Measurements from ENCODE around the gene CTDP1.
A peak's percentile ranks its signal among the peaks of the same experiment; 100 is the strongest.

The CTDP1 gene

GRCh38 chr18:79640064-79640672 lies 39.4 kb upstream of the CTDP1 start:
- peaks cover 14% of the 10 kb centered on the region for H3K4me1 Mint-ChIP-seq (ENCODE audit: low read depth)
- no peaks in the 10 kb centered on the region for H3K36me3 Mint-ChIP-seq
- peaks cover 5% of the 10 kb centered on the region for H3K27me3 Mint-ChIP-seq
- no peaks in the 10 kb centered on the region for H3K9me3 Mint-ChIP-seq (ENCODE audit: low read depth)
- no peak overlapping the region for H3K4me3 Mint-ChIP-seq
- no peak overlapping the region for H3K27ac Mint-ChIP-seq

GRCh38 chr18:79640875-79641274 lies 38.7 kb upstream of the CTDP1 start:
- H3K36me3 Mint-ChIP-seq: no peaks in the 10 kb centered on the region
- no peaks in the 10 kb centered on the region for H3K9me3 Mint-ChIP-seq (ENCODE audit: low read depth)
- H3K4me3 Mint-ChIP-seq: no peak overlapping the region
- peaks cover 5% of the 10 kb centered on the region for H3K27me3 Mint-ChIP-seq
- no peak overlapping the region for H3K27ac Mint-ChIP-seq
- peaks cover 14% of the 10 kb centered on the region for H3K4me1 Mint-ChIP-seq (ENCODE audit: low read depth)

GRCh38 chr18:79641722-79642497 lies 37.7 kb upstream of the CTDP1 start:
- no peaks in the 10 kb centered on the region for H3K9me3 Mint-ChIP-seq (ENCODE audit: low read depth)
- H3K36me3 Mint-ChIP-seq: no peaks in the 10 kb centered on the region
- H3K27me3 Mint-ChIP-seq: peaks cover 4% of the 10 kb centered on the region
- H3K4me1 Mint-ChIP-seq (ENCODE audit: low read depth): peaks cover 14% of the 10 kb centered on the region
- H3K27ac Mint-ChIP-seq: no peak overlapping the region
- no peak overlapping the region for H3K4me3 Mint-ChIP-seq

GRCh38 chr18:79642626-79643025 lies 37.0 kb upstream of the CTDP1 start:
- Mint-ChIP-seq H3K36me3 (no peaks in the 10 kb centered on the region), H3K9me3 (ENCODE audit: low read depth) (no peaks in the 10 kb centered on the region), H3K4me3 (no peak overlapping the region), H3K4me1 (ENCODE audit: low read depth) (peaks cover 14% of the 10 kb centered on the region), H3K27ac (peak overlapping the region; percentile 28), H3K27me3 (peaks cover 2% of the 10 kb centered on the region)

GRCh38 chr18:79643054-79643984 lies 36.3 kb upstream of the CTDP1 start:
- H3K36me3 Mint-ChIP-seq: no peaks in the 10 kb centered on the region
- H3K9me3 Mint-ChIP-seq (ENCODE audit: low read depth): no peaks in the 10 kb centered on the region
- no peak overlapping the region for H3K4me3 Mint-ChIP-seq
- peaks cover 2% of the 10 kb centered on the region for H3K27me3 Mint-ChIP-seq
- no peak overlapping the region for H3K27ac Mint-ChIP-seq
- peaks cover 14% of the 10 kb centered on the region for H3K4me1 Mint-ChIP-seq (ENCODE audit: low read depth)

- no peak overlapping the region for H3K4me3 Mint-ChIP-seq
- no peaks in the 10 kb centered on the region for H3K36me3 Mint-ChIP-seq
- peaks cover under 1% of the 10 kb centered on the region for H3K27me3 Mint-ChIP-seq
- no peak overlapping the region for H3K27ac Mint-ChIP-seq
- H3K4me1 Mint-ChIP-seq (ENCODE audit: low read depth): peaks cover 14% of the 10 kb centered on the region
- no peaks in the 10 kb centered on the region for H3K9me3 Mint-ChIP-seq (ENCODE audit: low read depth)
Measured at GRCh38 chr18:79644006-79644665, 35.5 kb upstream of the CTDP1 start.

GRCh38 chr18:79644666-79645057 lies 34.9 kb upstream of the CTDP1 start:
- Mint-ChIP-seq H3K4me3 (no peak overlapping the region), H3K36me3 (no peaks in the 10 kb centered on the region), H3K4me1 (ENCODE audit: low read depth) (peaks cover 14% of the 10 kb centered on the region), H3K27ac (peak overlapping the region; percentile 16), H3K27me3 (no peaks in the 10 kb centered on the region), H3K9me3 (ENCODE audit: low read depth) (no peaks in the 10 kb centered on the region)

DNA sequence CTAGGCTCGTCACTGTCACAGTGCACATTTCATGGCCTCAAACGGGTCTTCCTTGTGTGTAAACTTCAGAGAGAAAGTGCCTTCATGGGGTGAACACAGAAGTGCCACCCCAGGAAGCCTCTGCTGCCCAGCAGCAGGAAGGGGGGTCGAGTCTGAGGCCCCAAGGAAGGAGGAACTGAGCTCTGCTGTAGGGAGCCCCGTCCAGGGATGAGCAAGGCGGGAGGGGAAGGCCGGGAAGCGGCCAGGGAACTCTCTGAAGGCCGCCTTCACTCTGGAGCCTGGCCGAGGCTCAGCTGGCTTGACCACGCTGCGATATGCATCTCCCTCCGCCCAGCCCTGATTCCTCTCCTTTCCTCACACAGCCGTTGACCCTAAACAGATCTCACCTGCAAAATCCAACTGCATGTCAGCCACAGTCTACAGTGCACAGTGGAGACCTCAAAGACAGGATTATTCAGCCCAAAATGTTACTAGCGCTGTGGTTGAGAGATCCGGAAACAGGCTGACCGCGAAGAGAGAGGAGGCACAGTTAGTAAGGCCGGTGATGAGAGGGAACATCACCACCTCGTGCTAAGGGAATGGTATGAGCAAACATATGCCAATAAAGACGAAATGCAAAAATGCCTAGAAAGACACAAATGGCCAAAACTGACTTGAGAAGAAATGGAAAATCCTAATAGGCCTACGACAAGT lies 34.2 kb upstream of the CTDP1 start:
- Mint-ChIP-seq H3K9me3 (ENCODE audit: low read depth) (no peaks in the 10 kb centered on the region), H3K4me1 (ENCODE audit: low read depth) (peaks cover 14% of the 10 kb centered on the region)

DNA sequence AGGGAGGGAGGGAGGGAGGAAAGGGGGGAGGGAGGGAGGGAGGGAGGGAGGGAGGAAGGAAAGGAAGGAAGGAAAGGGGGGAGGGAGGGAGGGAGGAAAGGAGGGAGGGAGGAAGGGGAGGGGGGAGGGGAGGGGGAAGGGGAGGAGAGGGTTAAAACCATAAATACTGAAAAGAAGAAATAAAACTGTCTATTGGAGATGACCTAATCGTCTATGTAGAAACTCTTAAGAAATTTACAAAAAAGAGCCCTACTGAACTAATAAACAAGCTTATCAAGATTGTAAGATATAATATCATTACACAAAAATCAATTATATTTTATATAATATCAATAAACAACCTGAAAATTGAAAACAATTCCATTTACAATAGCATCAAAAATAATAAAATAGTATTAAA lies 32.3 kb upstream of the CTDP1 start:
- Mint-ChIP-seq H3K9me3 (ENCODE audit: low read depth) (no peaks in the 10 kb centered on the region), H3K4me1 (ENCODE audit: low read depth) (peaks cover 14% of the 10 kb centered on the region), H3K27ac (no peak overlapping the region), H3K36me3 (no peaks in the 10 kb centered on the region), H3K4me3 (no peak overlapping the region), H3K27me3 (no peaks in the 10 kb centered on the region)

More for the DNA sequence above, 34.2 kb upstream of the CTDP1 start:
- no peaks in the 10 kb centered on the region for H3K36me3 Mint-ChIP-seq
- H3K4me3 Mint-ChIP-seq: no peak overlapping the region
- no peaks in the 10 kb centered on the region for H3K27me3 Mint-ChIP-seq
- H3K27ac Mint-ChIP-seq: no peak overlapping the region

GRCh38 chr18:79650959-79651358 lies 28.6 kb upstream of the CTDP1 start:
- no peaks in the 10 kb centered on the region for H3K9me3 Mint-ChIP-seq (ENCODE audit: low read depth)
- H3K4me1 Mint-ChIP-seq (ENCODE audit: low read depth): no peaks in the 10 kb centered on the region
- no peak overlapping the region for H3K27ac Mint-ChIP-seq
- H3K4me3 Mint-ChIP-seq: no peak overlapping the region
- H3K27me3 Mint-ChIP-seq: no peaks in the 10 kb centered on the region
- H3K36me3 Mint-ChIP-seq: no peaks in the 10 kb centered on the region

DNA sequence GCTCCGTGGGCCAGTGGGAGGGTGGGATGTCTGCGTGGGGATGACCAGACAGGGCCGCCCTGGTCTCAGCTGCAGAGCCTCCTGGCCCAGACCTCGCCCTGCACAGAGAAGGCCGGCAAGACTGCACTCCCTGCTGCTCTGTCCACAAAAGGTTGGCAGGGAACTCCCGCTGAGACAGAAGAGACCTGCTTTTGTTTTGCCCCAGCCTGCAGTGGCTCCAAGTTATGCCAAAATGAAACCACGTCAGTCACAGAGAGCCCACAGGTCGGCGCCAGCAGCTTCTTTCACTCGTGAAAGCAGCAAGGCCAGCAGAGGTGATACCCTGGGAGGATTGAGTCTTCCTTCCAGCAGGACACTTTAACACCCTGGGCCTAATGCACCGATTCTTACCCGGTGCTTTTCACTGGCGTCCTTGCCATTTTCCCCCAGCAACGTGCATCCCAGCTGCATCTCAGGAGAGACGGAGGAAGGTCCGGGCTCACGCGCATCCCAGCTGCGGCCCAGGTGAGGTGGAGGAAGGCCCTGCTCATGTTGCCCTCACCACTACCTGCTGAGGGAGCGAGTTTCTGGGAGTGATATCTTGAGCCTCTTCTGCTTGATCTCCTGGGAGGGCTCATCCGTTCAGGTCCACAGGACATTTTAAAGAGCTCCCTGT lies 22.1 kb upstream of the CTDP1 start:
- Mint-ChIP-seq H3K36me3 (no peaks in the 10 kb centered on the region), H3K9me3 (ENCODE audit: low read depth) (no peaks in the 10 kb centered on the region), H3K27ac (no peak overlapping the region), H3K27me3 (peaks cover 3% of the 10 kb centered on the region), H3K4me3 (no peak overlapping the region), H3K4me1 (ENCODE audit: low read depth) (no peaks in the 10 kb centered on the region)

GRCh38 chr18:79658366-79658765 lies 21.2 kb upstream of the CTDP1 start:
- no peaks in the 10 kb centered on the region for H3K36me3 Mint-ChIP-seq
- H3K27ac Mint-ChIP-seq: no peak overlapping the region
- no peak overlapping the region for H3K4me3 Mint-ChIP-seq
- peaks cover 3% of the 10 kb centered on the region for H3K27me3 Mint-ChIP-seq
- H3K4me1 Mint-ChIP-seq (ENCODE audit: low read depth): no peaks in the 10 kb centered on the region
- no peaks in the 10 kb centered on the region for H3K9me3 Mint-ChIP-seq (ENCODE audit: low read depth)

- Mint-ChIP-seq H3K27me3 (peaks cover 3% of the 10 kb centered on the region), H3K4me1 (ENCODE audit: low read depth) (no peaks in the 10 kb centered on the region), H3K9me3 (ENCODE audit: low read depth) (no peaks in the 10 kb centered on the region), H3K36me3 (no peaks in the 10 kb centered on the region), H3K4me3 (no peak overlapping the region), H3K27ac (no peak overlapping the region)
Measured at GRCh38 chr18:79659733-79660132, 19.9 kb upstream of the CTDP1 start.

DNA sequence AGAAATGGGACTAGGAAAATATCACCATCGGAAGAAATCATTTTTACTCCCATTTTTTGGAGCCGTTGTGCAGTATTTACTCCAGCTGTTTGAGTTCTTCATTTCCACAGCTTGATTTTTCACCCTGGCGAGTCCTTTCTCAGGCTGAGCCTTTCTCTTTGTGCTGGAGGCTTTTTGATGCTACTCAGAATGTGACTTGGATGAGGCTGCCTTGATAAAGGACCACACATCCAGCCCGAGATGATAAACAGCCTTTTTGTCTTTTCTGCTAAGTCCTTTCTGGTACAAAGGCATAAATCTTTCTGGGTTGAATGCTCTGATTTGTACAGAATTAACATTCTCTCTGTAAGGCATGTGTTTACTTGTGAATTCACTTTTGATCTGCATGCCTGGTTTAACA lies 17.6 kb upstream of the CTDP1 start:
- H3K4me3 Mint-ChIP-seq: no peak overlapping the region
- H3K4me1 Mint-ChIP-seq (ENCODE audit: low read depth): no peaks in the 10 kb centered on the region
- H3K36me3 Mint-ChIP-seq: no peaks in the 10 kb centered on the region
- peaks cover 3% of the 10 kb centered on the region for H3K27me3 Mint-ChIP-seq
- H3K9me3 Mint-ChIP-seq (ENCODE audit: low read depth): no peaks in the 10 kb centered on the region
- H3K27ac Mint-ChIP-seq: no peak overlapping the region

Measured in activated naive CD8-positive, alpha-beta T cell (primary cell).